Stimulated activated CD4-positive, alpha-beta T cell treated with anti-CD3 and anti-CD28 coated beads, Interleukin-4, amount 100 ng/mL, for 1 hour (primary cell): ENCODE data around the gene ZBTB20.

Source experiments
- DNase-seq: peaks from one replicate; pipeline ENCODE4 v3.0.0-alpha.2; 2020

Gene ZBTB20

GRCh38 chr3:114502204-114502603 is 644.9 kb downstream of the ZBTB20 start:
- DNase-seq: no peak

- DNase-seq: no peak
Measured at GRCh38 chr3:114499976-114500375, 647.1 kb downstream of the ZBTB20 start.

- no peak for DNase-seq
Measured at GRCh38 chr3:114498539-114499370, 648.3 kb downstream of the ZBTB20 start.

- no peak for DNase-seq
Measured at GRCh38 chr3:114496874-114497273, 650.2 kb downstream of the ZBTB20 start.

- DNase-seq: no peak
Measured at GRCh38 chr3:114496466-114496865, 650.6 kb downstream of the ZBTB20 start.

GRCh38 chr3:114496021-114496434 is 651.1 kb downstream of the ZBTB20 start:
- no peak for DNase-seq

GRCh38 chr3:114494498-114494897 is 652.6 kb downstream of the ZBTB20 start:
- DNase-seq: no peak

- DNase-seq: no peak
Measured at GRCh38 chr3:114490829-114491228, 656.3 kb downstream of the ZBTB20 start.

- DNase-seq: no peak
Measured at GRCh38 chr3:114487502-114487901, 659.6 kb downstream of the ZBTB20 start.

GRCh38 chr3:114484919-114485318 is 662.2 kb downstream of the ZBTB20 start:
- DNase-seq: no peak

- no peak for DNase-seq
Measured at GRCh38 chr3:114481113-114481512, 666.0 kb downstream of the ZBTB20 start.

GRCh38 chr3:114480442-114480841 is 666.6 kb downstream of the ZBTB20 start:
- no peak for DNase-seq

- no peak for DNase-seq
Measured at GRCh38 chr3:114478801-114479200, 668.3 kb downstream of the ZBTB20 start.

GRCh38 chr3:114476511-114476910 is 670.6 kb downstream of the ZBTB20 start:
- no peak for DNase-seq

- no peak for DNase-seq
Measured at GRCh38 chr3:114471478-114471877, 675.6 kb downstream of the ZBTB20 start.

- no peak for DNase-seq
Measured at GRCh38 chr3:114469070-114469469, 678.0 kb downstream of the ZBTB20 start.

- DNase-seq: no peak
Measured at GRCh38 chr3:114466816-114467215, 680.3 kb downstream of the ZBTB20 start.

- DNase-seq: no peak
Measured at GRCh38 chr3:114466251-114466650, 680.8 kb downstream of the ZBTB20 start.

GRCh38 chr3:114464548-114464947 is 682.5 kb downstream of the ZBTB20 start:
- no peak for DNase-seq

GRCh38 chr3:114462750-114463149 is 684.3 kb downstream of the ZBTB20 start:
- DNase-seq: no peak

- no peak for DNase-seq
Measured at GRCh38 chr3:114460459-114460858, 686.6 kb downstream of the ZBTB20 start.

- DNase-seq: no peak
Measured at GRCh38 chr3:114456742-114457141, 690.3 kb downstream of the ZBTB20 start.

- no peak for DNase-seq
Measured at GRCh38 chr3:114455432-114455831, 691.7 kb downstream of the ZBTB20 start.

- DNase-seq: no peak
Measured at GRCh38 chr3:114454551-114455251, 692.4 kb downstream of the ZBTB20 start.
